ENCODE data around the gene CCDC184. TPM values are rescaled to one million over a fixed set of nuclear protein-coding genes. Genes with fewer than 3 reads are reported as not detected.
"Not testable (repeated sequence)": the region's sequence is repeated elsewhere in the genome, so short reads cannot be mapped to it uniquely, and the experiment has no call there.

Gene CCDC184
- total RNA-seq, 1 experiment from 2014 or later = 0.69 TPM

DNA sequence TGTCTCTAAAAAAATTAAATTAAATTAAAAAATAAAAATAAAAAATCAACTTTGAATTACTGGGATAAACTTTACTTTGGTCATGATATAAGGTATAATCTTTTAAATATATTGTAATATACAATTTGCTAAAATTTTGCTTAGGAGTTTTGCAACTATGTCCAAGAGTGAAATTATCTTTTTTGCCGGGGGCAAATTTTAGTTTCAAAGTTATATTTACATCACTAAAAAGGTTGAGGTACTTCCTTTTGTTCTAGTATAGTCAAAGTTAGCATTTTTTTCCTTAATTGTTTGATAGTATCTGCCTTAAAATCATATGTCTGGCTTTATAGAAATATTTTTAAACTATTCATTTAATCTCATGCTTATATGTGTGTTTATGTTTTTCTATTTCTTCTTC, 37.3 kb downstream of the CCDC184 start:
- Histone ChIP-seq H3K27ac (ENCODE audit: low read depth, low read length, poor library complexity, severe bottlenecking) (no peak overlapping the region), H3K4me3 (ENCODE audit: low read depth, low read length, poor library complexity, severe bottlenecking) (no peak overlapping the region), H3K27me3 (replicated peaks; ENCODE audit: insufficient read depth, low read depth, low read length, poor library complexity) (peaks cover 2% of the 10 kb centered on the region), H3K9me3 (ENCODE audit: low read depth, low read length, poor library complexity, severe bottlenecking) (no peaks in the 10 kb centered on the region), H3K4me1 (ENCODE audit: insufficient read depth, low read length, poor library complexity, severe bottlenecking) (no peaks in the 10 kb centered on the region), H3K36me3 (ENCODE audit: insufficient read depth, low read length, poor library complexity, severe bottlenecking) (no peaks in the 10 kb centered on the region)
- ChIA-PET CTCF (no interaction called here), POLR2A (ENCODE audit: low non-redundant PET) (no interaction called here)
- TF ChIP-seq EZH2 (IDR thresholded peaks at IDR 0.05; ENCODE audit: borderline replicate concordance, low read depth, low read length, poor library complexity, severe bottlenecking) = no peak
- TF ChIP-seq, protein P1, sequence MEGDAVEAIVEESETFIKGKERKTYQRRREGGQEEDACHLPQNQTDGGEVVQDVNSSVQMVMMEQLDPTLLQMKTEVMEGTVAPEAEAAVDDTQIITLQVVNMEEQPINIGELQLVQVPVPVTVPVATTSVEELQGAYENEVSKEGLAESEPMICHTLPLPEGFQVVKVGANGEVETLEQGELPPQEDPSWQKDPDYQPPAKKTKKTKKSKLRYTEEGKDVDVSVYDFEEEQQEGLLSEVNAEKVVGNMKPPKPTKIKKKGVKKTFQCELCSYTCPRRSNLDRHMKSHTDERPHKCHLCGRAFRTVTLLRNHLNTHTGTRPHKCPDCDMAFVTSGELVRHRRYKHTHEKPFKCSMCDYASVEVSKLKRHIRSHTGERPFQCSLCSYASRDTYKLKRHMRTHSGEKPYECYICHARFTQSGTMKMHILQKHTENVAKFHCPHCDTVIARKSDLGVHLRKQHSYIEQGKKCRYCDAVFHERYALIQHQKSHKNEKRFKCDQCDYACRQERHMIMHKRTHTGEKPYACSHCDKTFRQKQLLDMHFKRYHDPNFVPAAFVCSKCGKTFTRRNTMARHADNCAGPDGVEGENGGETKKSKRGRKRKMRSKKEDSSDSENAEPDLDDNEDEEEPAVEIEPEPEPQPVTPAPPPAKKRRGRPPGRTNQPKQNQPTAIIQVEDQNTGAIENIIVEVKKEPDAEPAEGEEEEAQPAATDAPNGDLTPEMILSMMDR (conservative IDR thresholded peaks at IDR 0.05; ENCODE audit: low read depth, low read length) = no peak
- intact Hi-C loops (cut with micrococcal nuclease; ENCODE audit: unreplicated experiment) = no loop called here
- no TSS peak for BruUV-seq (replicated peaks)
- DNase-seq (ENCODE audit: low spot score) = no peak

DNA sequence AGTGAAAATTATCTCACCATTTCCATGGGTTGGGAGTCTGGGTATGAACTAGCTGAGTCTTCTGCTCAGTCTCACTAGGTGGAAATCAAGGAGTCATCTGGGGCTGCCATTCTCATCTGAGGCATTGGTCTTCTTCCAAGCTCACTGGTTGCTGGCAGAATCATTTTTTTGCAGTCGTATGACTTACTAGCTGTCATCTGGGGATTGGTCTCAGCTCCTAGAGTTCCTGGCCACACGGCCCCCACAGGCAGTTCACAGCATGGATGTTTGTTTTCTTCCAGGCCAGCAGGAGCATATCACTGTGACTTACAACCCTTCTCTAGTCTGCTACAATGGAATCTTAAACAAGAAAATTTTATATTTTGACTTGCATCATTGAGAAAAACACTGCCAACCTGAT, 38.2 kb downstream of the CCDC184 start:
- intact Hi-C loops (cut with micrococcal nuclease; ENCODE audit: unreplicated experiment) = no loop called here
- Histone ChIP-seq H3K36me3 (ENCODE audit: insufficient read depth, low read length, poor library complexity, severe bottlenecking) (no peaks in the 10 kb centered on the region), H3K27me3 (replicated peaks; ENCODE audit: insufficient read depth, low read depth, low read length, poor library complexity) (peaks cover 6% of the 10 kb centered on the region), H3K4me3 (ENCODE audit: low read depth, low read length, poor library complexity, severe bottlenecking) (no peak overlapping the region), H3K9me3 (ENCODE audit: low read depth, low read length, poor library complexity, severe bottlenecking) (no peaks in the 10 kb centered on the region), H3K27ac (ENCODE audit: low read depth, low read length, poor library complexity, severe bottlenecking) (no peak overlapping the region), H3K4me1 (ENCODE audit: insufficient read depth, low read length, poor library complexity, severe bottlenecking) (no peaks in the 10 kb centered on the region)
- POLR2A ChIA-PET (ENCODE audit: low non-redundant PET) = no interaction called here
- TF ChIP-seq, protein P1 (conservative IDR thresholded peaks at IDR 0.05; ENCODE audit: low read depth, low read length) = no peak
- TF ChIP-seq EZH2 (IDR thresholded peaks at IDR 0.05; ENCODE audit: borderline replicate concordance, low read depth, low read length, poor library complexity, severe bottlenecking) = no peak
- CTCF ChIA-PET = interaction anchor here (0.7 kb wide), 2 partner anchors 516 to 643 kb away, joined by 5 to 8 read pairs; no protein-coding TSS in a partner anchor
- no peak for DNase-seq (ENCODE audit: low spot score)
- no TSS peak for BruUV-seq (replicated peaks)

- H3K9me3 ChIP-seq (ENCODE audit: low read depth, low read length, poor library complexity, severe bottlenecking); BruUV-seq (replicated peaks); CTCF ChIA-PET; H3K36me3 ChIP-seq (ENCODE audit: insufficient read depth, low read length, poor library complexity, severe bottlenecking); H3K27me3 ChIP-seq (replicated peaks; ENCODE audit: insufficient read depth, low read depth, low read length, poor library complexity); H3K4me1 ChIP-seq (ENCODE audit: insufficient read depth, low read length, poor library complexity, severe bottlenecking); H3K4me3 ChIP-seq (ENCODE audit: low read depth, low read length, poor library complexity, severe bottlenecking); intact Hi-C loops (cut with micrococcal nuclease; ENCODE audit: unreplicated experiment); DNase-seq (ENCODE audit: low spot score); POLR2A ChIA-PET (ENCODE audit: low non-redundant PET); H3K27ac ChIP-seq (ENCODE audit: low read depth, low read length, poor library complexity, severe bottlenecking): not testable (repeated sequence)
These were observed 41.1 kb downstream of the CCDC184 start for GRCh38 chr12:48224533-48224932.

- BruUV-seq (replicated peaks); H3K9me3 ChIP-seq (ENCODE audit: low read depth, low read length, poor library complexity, severe bottlenecking); DNase-seq (ENCODE audit: low spot score); H3K36me3 ChIP-seq (ENCODE audit: insufficient read depth, low read length, poor library complexity, severe bottlenecking); H3K27me3 ChIP-seq (replicated peaks; ENCODE audit: insufficient read depth, low read depth, low read length, poor library complexity); CTCF ChIA-PET; H3K27ac ChIP-seq (ENCODE audit: low read depth, low read length, poor library complexity, severe bottlenecking); intact Hi-C loops (cut with micrococcal nuclease; ENCODE audit: unreplicated experiment); H3K4me3 ChIP-seq (ENCODE audit: low read depth, low read length, poor library complexity, severe bottlenecking); H3K4me1 ChIP-seq (ENCODE audit: insufficient read depth, low read length, poor library complexity, severe bottlenecking): not testable (repeated sequence)
- POLR2A ChIA-PET (ENCODE audit: low non-redundant PET) = interaction anchor here (0.6 kb wide), 1 partner anchor 19 kb away, joined by 5 read pairs; no protein-coding TSS in a partner anchor
These were observed 47.9 kb downstream of the CCDC184 start for GRCh38 chr12:48231169-48231958.

Other genes starting within 250 kb of the CCDC184 start
- 166 and 182 TPM in 2 replicates for gene TMEM106C, start 220.0 kb upstream of the CCDC184 start, total RNA-seq (2021)
- gene COL2A1, start 179.2 kb upstream of the CCDC184 start, total RNA-seq (2021) = 0.85 and 1.3 TPM in 2 replicates
- 39.4 and 41.6 TPM in 2 replicates for gene SENP1, start 77.6 kb upstream of the CCDC184 start, total RNA-seq (2021)
- 114 and 130 TPM in 2 replicates for gene PFKM, start 64.3 kb upstream of the CCDC184 start, total RNA-seq (2021)
- gene ASB8, start 26.1 kb upstream of the CCDC184 start, total RNA-seq (2021) = 23.5 and 24.1 TPM in 2 replicates
- not detected in 2 replicates for gene OR10AD1, start 19.6 kb downstream of the CCDC184 start, total RNA-seq (2021)
- 9.9 and 13.7 TPM in 2 replicates for gene ZNF641, start 167.3 kb downstream of the CCDC184 start, total RNA-seq (2021)